Measurements from ENCODE around the gene SNX6. TPM values are rescaled to one million over a fixed set of nuclear protein-coding genes. Genes with fewer than 3 reads are reported as not detected.
"Not testable (repeated sequence)": the region's sequence is repeated elsewhere in the genome, so short reads cannot be mapped to it uniquely, and the experiment has no call there.

SNX6 gene
- total RNA-seq, 2 donors from 2014 or later, result 28.8 to 41.2 TPM

- TF ChIP-seq CTCF (IDR thresholded peaks at IDR 0.05) (no peak), POLR2A (IDR thresholded peaks at IDR 0.05) (no peak)
- ATAC-seq, result peak; percentile 1
- Histone ChIP-seq H3K4me1 (peaks cover 21% of the 10 kb centered on the region), H3K36me3 (replicated peaks in 1 of 2; ENCODE audit: insufficient read depth in 1 of 2, low read depth in 2 of 2) (peaks cover 0 to 4% of the 10 kb centered on the region in 2 donors), H3K9me3 (no peaks in the 10 kb centered on the region), H3K27ac (peak overlapping the region; percentile 86 to 96 (median 92)), H3K4me3 (peak overlapping the region; percentile 60 to 81), H3K27me3 (no peaks in the 10 kb centered on the region)
- intact Hi-C loops (cut with DNase I), result no loop called here
- WGBS, 2 donors, result 0 to 1% methylated on average over 15 of the region's 15 CpGs
- no peak for DNase-seq
These were observed 91.0 kb downstream of the SNX6 start for GRCh38 chr14:34538871-34539406.

- Histone ChIP-seq H3K4me1 (peaks cover 21% of the 10 kb centered on the region), H3K27ac (peak overlapping the region in 1 of 4 donors; percentile 34)
- ATAC-seq; H3K27me3 ChIP-seq; DNase-seq; H3K4me3 ChIP-seq; H3K9me3 ChIP-seq; H3K36me3 ChIP-seq (replicated peaks in 1 of 2; ENCODE audit: insufficient read depth in 1 of 2, low read depth in 2 of 2); intact Hi-C loops (cut with DNase I): not testable (repeated sequence)
- WGBS, 2 donors, result 18 to 25% methylated on average over 6 of the region's 6 CpGs
These were observed 91.9 kb downstream of the SNX6 start for GRCh38 chr14:34538096-34538495.

- peak overlapping the region in 1 of 4 donors; percentile 34 for H3K27ac ChIP-seq
These were observed 92.3 kb downstream of the SNX6 start for GRCh38 chr14:34537677-34538009.

GRCh38 chr14:34536951-34537676, 92.8 kb downstream of the SNX6 start:
- TF ChIP-seq CTCF (IDR thresholded peaks at IDR 0.05) (no peak), POLR2A (IDR thresholded peaks at IDR 0.05) (no peak)
- Histone ChIP-seq H3K36me3 (replicated peaks in 1 of 2; ENCODE audit: insufficient read depth in 1 of 2, low read depth in 2 of 2) (peaks cover 4% of the 10 kb centered on the region in 2 donors), H3K27me3 (no peaks in the 10 kb centered on the region), H3K27ac (no peak overlapping the region), H3K9me3 (no peaks in the 10 kb centered on the region), H3K4me3 (no peak overlapping the region), H3K4me1 (peaks cover 21% of the 10 kb centered on the region)
- ATAC-seq, result no peak
- DNase-seq, result no peak
- intact Hi-C loops (cut with DNase I), result no loop called here
- WGBS, 2 donors, result 77 to 78% methylated on average over 4 of the region's 4 CpGs

More at GRCh38 chr14:34537677-34538009, 92.3 kb downstream of the SNX6 start:
- Histone ChIP-seq H3K4me3 (no peak overlapping the region), H3K9me3 (no peaks in the 10 kb centered on the region), H3K4me1 (peaks cover 21% of the 10 kb centered on the region), H3K36me3 (replicated peaks in 1 of 2; ENCODE audit: insufficient read depth in 1 of 2, low read depth in 2 of 2) (peaks cover 0 to 4% of the 10 kb centered on the region in 2 donors), H3K27me3 (no peaks in the 10 kb centered on the region)
- ATAC-seq (no peak), DNase-seq (no peak)
- TF ChIP-seq CTCF (IDR thresholded peaks at IDR 0.05) (no peak), POLR2A (IDR thresholded peaks at IDR 0.05) (no peak)
- WGBS, 2 donors, result 68 to 69% methylated on average over 4 of the region's 4 CpGs
- intact Hi-C loops (cut with DNase I), result no loop called here

GRCh38 chr14:34527591-34527990, 102.4 kb downstream of the SNX6 start:
- ATAC-seq (no peak), DNase-seq (no peak)
- Histone ChIP-seq H3K4me3 (no peak overlapping the region), H3K9me3 (no peaks in the 10 kb centered on the region), H3K4me1 (no peaks in the 10 kb centered on the region), H3K27ac (no peak overlapping the region), H3K27me3 (no peaks in the 10 kb centered on the region), H3K36me3 (replicated peaks in 1 of 2; ENCODE audit: insufficient read depth in 1 of 2, low read depth in 2 of 2) (peaks cover 43 to 47% of the 10 kb centered on the region in 2 donors)
- TF ChIP-seq CTCF (IDR thresholded peaks at IDR 0.05) (no peak), POLR2A (IDR thresholded peaks at IDR 0.05) (no peak)
- intact Hi-C loops (cut with DNase I), result no loop called here
- 79 to 88% methylated on average over 1 of the region's 1 CpG for WGBS, 2 donors

- 93 to 96% methylated on average over 7 to 8 of the region's 8 CpGs for WGBS, 2 donors
- ATAC-seq; H3K9me3 ChIP-seq; H3K27ac ChIP-seq; intact Hi-C loops (cut with DNase I); H3K27me3 ChIP-seq; DNase-seq; H3K4me1 ChIP-seq; H3K4me3 ChIP-seq: not testable (repeated sequence)
- H3K36me3 ChIP-seq (replicated peaks in 1 of 2; ENCODE audit: insufficient read depth in 1 of 2, low read depth in 2 of 2), result peaks cover 36 to 51% of the 10 kb centered on the region in 2 donors
These were observed 105.7 kb downstream of the SNX6 start for GRCh38 chr14:34524216-34524615.

Data from body of pancreas (tissue), 4 donors.